ENCODE data around the gene ULBP3.

The ULBP3 gene

GRCh38 chr6:150068720-150069648 lies at the start of gene ULBP3:
Gene ULBP3, minus strand, starts transcription at chr6:150069121. Its CDS starts 55 bp downstream, at chr6:150069066.
- in situ Hi-C loops (cut with MboI; ENCODE audit: low sequenced_read_pairs): no loop called here

GRCh38 chr6:150118627-150119026 lies 49.7 kb upstream of the ULBP3 start:
- in situ Hi-C loops (cut with MboI; ENCODE audit: low sequenced_read_pairs): no loop called here

GRCh38 chr6:150118203-150118602 lies 49.3 kb upstream of the ULBP3 start:
- in situ Hi-C loops (cut with MboI; ENCODE audit: low sequenced_read_pairs): no loop called here

GRCh38 chr6:150116200-150116800 lies 47.4 kb upstream of the ULBP3 start:
- in situ Hi-C loops (cut with MboI; ENCODE audit: low sequenced_read_pairs): no loop called here

- in situ Hi-C loops (cut with MboI; ENCODE audit: low sequenced_read_pairs): no loop called here
These were observed 46.8 kb upstream of the ULBP3 start for GRCh38 chr6:150115769-150116168.

GRCh38 chr6:150112233-150112632 lies 43.3 kb upstream of the ULBP3 start:
- in situ Hi-C loops (cut with MboI; ENCODE audit: low sequenced_read_pairs): no loop called here

GRCh38 chr6:150102750-150103270 lies 33.9 kb upstream of the ULBP3 start:
- in situ Hi-C loops (cut with MboI; ENCODE audit: low sequenced_read_pairs): no loop called here

GRCh38 chr6:150100745-150101144 lies 31.8 kb upstream of the ULBP3 start:
- in situ Hi-C loops (cut with MboI; ENCODE audit: low sequenced_read_pairs): no loop called here

GRCh38 chr6:150099953-150100352 lies 31.0 kb upstream of the ULBP3 start:
- in situ Hi-C loops (cut with MboI; ENCODE audit: low sequenced_read_pairs): no loop called here

- in situ Hi-C loops (cut with MboI; ENCODE audit: low sequenced_read_pairs): no loop called here
These were observed 30.6 kb upstream of the ULBP3 start for GRCh38 chr6:150099546-150099945.

- in situ Hi-C loops (cut with MboI; ENCODE audit: low sequenced_read_pairs): no loop called here
These were observed 29.2 kb upstream of the ULBP3 start for GRCh38 chr6:150098155-150098554.

GRCh38 chr6:150093397-150093796 lies 24.5 kb upstream of the ULBP3 start:
- in situ Hi-C loops (cut with MboI; ENCODE audit: low sequenced_read_pairs): no loop called here

GRCh38 chr6:150091476-150091875 lies 22.6 kb upstream of the ULBP3 start:
- in situ Hi-C loops (cut with MboI; ENCODE audit: low sequenced_read_pairs): no loop called here

GRCh38 chr6:150090328-150090727 lies 21.4 kb upstream of the ULBP3 start:
- in situ Hi-C loops (cut with MboI; ENCODE audit: low sequenced_read_pairs): no loop called here

GRCh38 chr6:150088481-150089154 lies 19.7 kb upstream of the ULBP3 start:
- in situ Hi-C loops (cut with MboI; ENCODE audit: low sequenced_read_pairs): no loop called here

- in situ Hi-C loops (cut with MboI; ENCODE audit: low sequenced_read_pairs): no loop called here
These were observed 18.4 kb upstream of the ULBP3 start for GRCh38 chr6:150087336-150087735.

GRCh38 chr6:150086026-150086425 lies 17.1 kb upstream of the ULBP3 start:
- in situ Hi-C loops (cut with MboI; ENCODE audit: low sequenced_read_pairs): no loop called here

GRCh38 chr6:150084426-150084825 lies 15.5 kb upstream of the ULBP3 start:
- in situ Hi-C loops (cut with MboI; ENCODE audit: low sequenced_read_pairs): no loop called here

- in situ Hi-C loops (cut with MboI; ENCODE audit: low sequenced_read_pairs): no loop called here
These were observed 14.9 kb upstream of the ULBP3 start for GRCh38 chr6:150083839-150084238.

GRCh38 chr6:150081702-150082101 lies 12.8 kb upstream of the ULBP3 start:
- in situ Hi-C loops (cut with MboI; ENCODE audit: low sequenced_read_pairs): no loop called here

- in situ Hi-C loops (cut with MboI; ENCODE audit: low sequenced_read_pairs): no loop called here
These were observed 10.7 kb upstream of the ULBP3 start for GRCh38 chr6:150079604-150080003.
